Sciatic nerve (tissue), 2 donors: Measurements from ENCODE around the gene HMX1. TPM values are rescaled to one million over a fixed set of nuclear protein-coding genes. Genes with fewer than 3 reads are reported as not detected.

Experiments
- ATAC-seq: fragments of 200-7000 bp; cut with Tn5 transposase; one replicate; pipeline ENCODE4 v1.9.1; 2020; ENCODE audit warnings: mild to moderate bottlenecking, moderate library complexity
- DNase-seq: peaks from one replicate; pipeline ENCODE4 v3.0.0-alpha.2; 2020; ENCODE audit warnings: low spot score
- intact Hi-C: fragments of 100-400 bp; cut with DNase I; formaldehyde crosslinking; loops from one replicate; pipeline ENCODE4 v1.14.2; 2022
- total RNA-seq: library from RNA; stranded (reverse); fragmentation: NEBNext Ultra II Directional; extraction: Animal tissue kit (Norgen Biotek cat#: 25700); gene quantifications from one replicate; pipeline ENCODE4 v1.2.1, GENCODE V29; 2021
- donor health status: DM: no; HTN: no; CAD: no.
- donor health status: DM: no; HTN: no; CAD: no.

Gene HMX1
- total RNA-seq, 1 donor from 2014 or later, result not detected

DNA sequence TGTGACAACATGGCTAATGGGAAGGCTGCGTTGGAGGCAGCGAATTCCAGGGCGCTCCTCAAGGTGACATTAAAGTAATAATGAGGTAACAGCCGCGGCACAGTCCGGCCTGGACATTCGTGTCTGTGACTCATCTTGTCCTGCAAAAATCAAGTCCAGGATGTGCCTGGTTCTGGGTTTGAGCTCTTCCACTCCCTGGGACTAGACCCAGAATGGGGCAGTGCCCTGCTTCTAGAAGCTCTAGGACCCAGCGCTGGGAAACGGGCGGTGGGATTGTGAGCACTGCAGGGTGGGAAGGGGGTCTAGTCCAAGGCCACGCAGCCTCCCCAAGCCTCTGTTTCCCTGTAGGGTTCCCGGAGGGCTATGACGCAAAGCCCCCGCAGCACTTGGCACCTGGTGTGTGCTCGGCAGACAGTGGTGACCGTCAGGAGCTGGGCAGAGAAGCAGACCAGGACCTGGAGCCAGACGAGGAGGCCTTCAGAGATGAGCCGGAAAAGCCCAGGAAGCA lies 34.9 kb downstream of the HMX1 start:
- ATAC-seq, result no peak
- intact Hi-C loops, result no loop called here
- DNase-seq, result peak; percentile 40

GRCh38 chr4:8835521-8836365 lies 35.9 kb downstream of the HMX1 start:
- ATAC-seq (no peak), DNase-seq (peak; percentile 12)
- intact Hi-C loops, result no loop called here

DNA sequence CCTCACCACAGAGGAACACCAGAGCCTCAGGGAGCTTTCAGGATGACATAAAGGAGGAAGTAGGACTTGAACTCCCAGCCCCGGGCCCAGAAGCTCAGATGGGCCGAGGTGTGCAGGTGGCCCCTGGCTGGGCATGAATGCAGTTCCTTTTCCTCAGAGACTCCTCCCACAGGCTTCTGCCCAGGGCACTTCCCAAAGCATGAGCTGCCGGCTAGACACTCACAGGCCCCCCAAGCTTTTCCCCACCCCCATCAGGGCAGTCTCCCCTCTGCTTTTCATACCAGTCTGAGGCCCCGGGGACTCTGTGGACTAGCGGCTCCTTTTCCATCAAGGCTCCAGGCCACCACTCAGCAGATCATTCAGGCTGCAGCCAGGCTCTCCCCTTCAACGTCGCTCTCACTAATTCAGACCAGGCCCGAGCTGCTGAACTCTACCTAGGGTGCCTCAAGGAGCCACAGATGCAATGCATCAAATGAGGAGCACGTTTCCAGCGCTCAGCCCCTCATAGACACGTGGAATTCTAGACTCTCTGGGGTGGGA lies 36.9 kb downstream of the HMX1 start:
- no peak for ATAC-seq
- intact Hi-C loops, result no loop called here
- peak; percentile 19 for DNase-seq

DNA sequence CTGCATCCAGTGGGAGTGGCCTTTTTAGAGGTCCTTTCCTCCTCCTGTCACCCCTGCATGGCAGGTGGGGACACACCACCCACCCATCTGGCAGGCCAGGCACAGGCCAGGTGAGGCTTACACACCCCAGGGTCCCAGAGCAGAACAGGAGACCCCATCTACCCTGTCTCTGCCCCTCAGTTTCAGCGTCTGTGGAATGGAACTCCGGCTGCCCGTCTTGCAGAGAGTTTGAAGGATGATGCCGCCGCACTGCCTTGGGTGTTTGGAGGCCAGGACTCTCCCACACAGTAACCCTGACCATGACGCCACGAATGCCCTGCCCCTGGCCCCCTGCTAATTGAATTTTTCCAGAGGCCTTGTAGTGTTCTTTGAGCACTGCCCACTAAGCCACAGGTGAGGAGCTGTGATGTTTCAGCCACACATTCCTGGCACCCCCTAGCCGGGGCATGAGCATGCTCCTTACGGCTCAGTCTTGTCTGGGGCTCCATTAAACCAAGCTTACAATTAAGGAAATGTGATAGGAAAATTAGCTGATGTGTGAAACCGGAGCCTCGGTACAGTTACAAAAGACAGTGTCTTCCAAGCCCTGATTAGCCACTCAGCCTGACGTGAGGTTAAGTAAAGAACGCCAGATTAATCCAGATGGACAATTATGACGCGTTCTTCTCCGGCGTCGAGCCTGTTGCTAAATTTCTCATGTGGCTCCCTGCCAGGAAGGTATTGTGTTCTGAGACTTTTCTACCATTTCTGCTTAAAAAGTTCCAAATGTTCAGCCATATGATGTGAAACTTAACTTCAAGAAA lies 39.3 kb downstream of the HMX1 start:
- ATAC-seq, result no peak
- DNase-seq, result peak; percentile 47
- intact Hi-C loops, result no loop called here

- intact Hi-C loops, result no loop called here
- DNase-seq (peak; percentile 47), ATAC-seq (no peak)
Observed at GRCh38 chr4:8831221-8832112, 40.2 kb downstream of the HMX1 start.

DNA sequence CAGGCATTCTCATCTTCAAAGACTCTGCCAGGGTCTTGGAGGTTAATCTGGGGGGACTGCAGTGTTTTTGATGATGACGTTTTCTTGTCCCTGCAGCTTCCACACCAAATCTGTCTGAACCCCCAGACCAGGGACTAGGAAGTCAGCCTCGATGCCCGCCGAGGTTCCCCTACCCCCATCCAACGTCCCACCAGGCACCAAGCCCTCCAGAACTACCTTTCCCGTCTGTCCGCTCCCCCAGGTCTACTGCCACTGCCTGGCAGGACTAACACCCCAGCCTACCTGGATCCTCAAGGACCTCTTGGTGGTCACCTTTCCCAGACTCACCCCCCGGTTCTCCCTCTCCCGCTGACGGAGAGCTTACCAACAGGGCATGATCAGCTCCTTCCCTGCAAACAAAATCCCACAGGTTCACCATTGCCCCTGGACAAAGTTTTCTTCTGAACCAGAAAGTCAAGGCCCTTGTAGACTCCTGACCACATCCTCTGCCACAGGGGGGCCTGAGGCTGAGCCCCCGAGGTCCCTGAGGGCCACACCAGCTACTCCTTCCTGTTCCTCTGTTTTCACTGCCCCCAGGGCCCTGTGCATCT lies 40.9 kb downstream of the HMX1 start:
- intact Hi-C loops, result no loop called here
- DNase-seq (peak; percentile 40), ATAC-seq (no peak)

GRCh38 chr4:8830056-8830455 lies 41.6 kb downstream of the HMX1 start:
- ATAC-seq (no peak), DNase-seq (peak; percentile 27)
- intact Hi-C loops, result no loop called here

GRCh38 chr4:8829584-8829983 lies 42.1 kb downstream of the HMX1 start:
- intact Hi-C loops, result no loop called here
- DNase-seq, result no peak
- no peak for ATAC-seq

DNA sequence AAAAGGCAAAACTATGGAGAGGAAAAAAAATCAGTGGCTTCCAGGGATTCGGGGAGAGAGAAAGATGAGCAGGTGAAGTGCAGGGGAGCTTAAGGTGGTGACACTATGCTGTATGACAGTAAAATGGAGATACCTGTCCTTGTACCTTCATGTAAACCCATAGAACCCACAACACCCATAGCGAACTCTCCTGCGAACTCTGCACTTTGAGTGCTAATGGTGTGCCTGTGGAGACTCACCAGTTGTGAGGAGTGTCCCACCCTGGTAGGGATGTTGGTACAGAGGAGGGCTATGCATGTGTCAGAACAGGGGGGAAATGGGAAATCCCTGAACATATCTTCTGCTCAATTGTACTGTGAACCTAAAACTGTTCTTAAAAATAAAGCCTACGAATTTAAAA lies 42.8 kb downstream of the HMX1 start:
- DNase-seq (no peak), ATAC-seq (no peak)
- intact Hi-C loops, result no loop called here

GRCh38 chr4:8821151-8821950 lies 50.3 kb downstream of the HMX1 start:
- DNase-seq (peak; percentile 41), ATAC-seq (no peak)
- intact Hi-C loops, result no loop called here

- DNase-seq (peak; percentile 33), ATAC-seq (no peak)
- intact Hi-C loops, result no loop called here
Observed at GRCh38 chr4:8820178-8821102, 51.2 kb downstream of the HMX1 start.

DNA sequence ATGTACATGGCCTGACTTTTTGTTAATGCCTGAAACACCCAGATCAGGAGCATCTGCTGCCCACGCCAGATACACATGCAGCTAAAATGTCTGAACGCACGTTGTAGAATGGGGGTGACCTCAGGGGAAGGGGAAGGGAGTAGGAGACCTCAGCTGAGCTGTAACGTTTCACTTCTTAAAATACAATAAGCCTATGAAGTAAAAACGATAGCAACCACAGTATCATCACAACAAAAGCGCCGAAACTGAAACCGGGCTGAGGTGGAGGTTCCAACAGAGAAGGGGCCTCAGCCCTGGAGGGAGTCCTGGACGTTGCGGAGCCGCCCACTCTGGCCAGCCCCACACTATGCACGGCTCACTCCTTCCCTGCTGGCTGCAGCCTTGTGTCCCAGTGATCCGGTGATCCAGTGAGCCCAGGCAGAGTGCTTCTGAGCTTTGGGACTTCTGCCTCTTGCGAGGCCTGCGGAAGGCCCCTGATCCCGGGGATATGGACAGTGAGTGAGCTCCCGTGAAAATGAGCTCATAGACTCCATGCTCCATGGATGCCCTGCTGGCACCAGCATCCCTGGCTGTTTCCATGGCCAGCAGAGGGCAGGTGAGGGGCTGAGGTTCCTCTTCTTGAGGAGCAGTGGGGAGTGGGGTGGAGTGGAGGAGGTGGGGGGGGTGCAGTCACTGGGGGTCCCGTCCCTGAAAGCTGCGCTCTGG lies 52.0 kb downstream of the HMX1 start:
- ATAC-seq (no peak), DNase-seq (no peak)
- intact Hi-C loops, result no loop called here

- intact Hi-C loops, result no loop called here
- DNase-seq (no peak), ATAC-seq (no peak)
Observed at GRCh38 chr4:8819019-8819418, 52.6 kb downstream of the HMX1 start.

- ATAC-seq (no peak), DNase-seq (peak; percentile 45)
- intact Hi-C loops, result no loop called here
Observed at GRCh38 chr4:8818063-8818881, 53.4 kb downstream of the HMX1 start.

- DNase-seq, result peak; percentile 14
- no peak for ATAC-seq
- intact Hi-C loops, result no loop called here
Observed at GRCh38 chr4:8817813-8818062, 53.9 kb downstream of the HMX1 start.
